NCI-H2081 treated with DMSO at 0.1 percent for 48 hours (cell line): ENCODE data around the gene IL4I1.

Source experiments
- DNase-seq: peaks from one replicate; lab custom pipeline; 2025; lab: John Stamatoyannopoulos, UW

The IL4I1 gene

DNA sequence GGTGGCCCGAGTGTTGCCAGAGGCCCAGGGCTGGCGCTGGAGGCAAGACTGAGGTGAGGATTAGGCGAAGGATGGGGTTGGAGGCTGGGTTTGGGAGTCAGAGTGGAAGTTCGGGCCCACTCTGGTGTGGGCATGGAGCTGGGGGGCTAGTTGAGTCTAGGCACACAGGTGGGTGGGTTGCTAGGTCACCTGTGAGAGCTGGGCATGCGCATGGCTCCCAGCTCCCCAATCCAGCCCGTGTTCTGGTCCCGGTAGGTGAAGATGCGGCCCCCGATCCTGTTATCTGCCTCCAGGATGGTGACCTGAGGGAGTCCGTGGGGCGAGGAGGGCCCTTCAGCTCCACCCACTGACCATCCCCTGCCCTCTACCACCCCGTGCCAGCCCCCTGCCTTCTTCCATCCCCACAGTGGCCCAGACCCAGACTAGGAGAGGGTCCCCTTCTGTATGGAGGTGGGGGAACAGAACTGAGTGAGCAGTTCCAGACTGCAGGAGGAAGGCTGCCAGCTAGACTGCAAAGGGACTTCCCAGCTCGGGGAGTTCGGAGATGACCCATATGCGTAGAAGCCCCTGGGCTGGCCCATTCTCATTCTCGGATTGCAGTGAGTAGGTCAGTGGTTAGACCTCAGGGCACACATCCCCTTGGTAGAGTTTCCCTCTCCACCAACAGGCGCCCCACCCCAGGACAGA is 1.7 kb downstream of the IL4I1 start:
- no peak for DNase-seq

GRCh38 chr19:49894011-49894664 is 2.5 kb downstream of the IL4I1 start:
- DNase-seq = no peak

GRCh38 chr19:49892716-49893115 is 4.0 kb downstream of the IL4I1 start:
- no peak for DNase-seq

- no peak for DNase-seq
Observed at GRCh38 chr19:49891393-49891792, 5.3 kb downstream of the IL4I1 start.

- no peak for DNase-seq
Observed at GRCh38 chr19:49890349-49891311, 6.1 kb downstream of the IL4I1 start.

DNA sequence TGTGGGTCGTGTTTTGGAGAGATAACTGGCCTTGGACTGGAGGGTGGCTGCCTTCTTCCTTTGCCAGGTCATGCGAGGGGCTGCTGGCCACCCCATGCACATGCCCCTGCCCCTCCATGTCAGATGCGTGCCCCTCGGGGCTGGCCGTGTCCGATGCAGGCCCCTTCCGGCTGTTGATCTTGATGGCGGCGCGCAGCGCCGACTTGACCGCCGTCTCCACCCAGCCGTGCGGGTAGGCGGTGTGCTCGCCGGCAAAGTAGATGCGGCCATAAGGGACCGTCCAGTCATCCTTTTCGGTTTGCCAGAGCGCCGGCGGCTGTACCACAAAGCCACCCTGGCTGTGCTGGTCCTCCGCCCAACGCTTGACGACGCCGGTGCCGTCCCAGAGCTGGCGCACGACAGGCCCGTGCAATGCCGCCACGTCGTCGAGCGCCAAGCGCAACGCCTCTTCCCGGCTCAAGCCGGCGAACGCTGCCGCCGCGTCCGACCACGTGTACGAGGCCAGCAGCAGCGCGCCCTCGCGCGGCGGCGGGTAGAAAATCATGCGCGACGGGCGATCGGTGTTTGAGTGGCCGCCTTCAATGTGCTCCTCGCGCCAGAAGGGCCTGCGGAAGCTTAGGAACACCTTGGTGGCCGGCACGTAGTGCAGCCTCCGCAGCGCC is 6.9 kb downstream of the IL4I1 start:
- no peak for DNase-seq

DNA sequence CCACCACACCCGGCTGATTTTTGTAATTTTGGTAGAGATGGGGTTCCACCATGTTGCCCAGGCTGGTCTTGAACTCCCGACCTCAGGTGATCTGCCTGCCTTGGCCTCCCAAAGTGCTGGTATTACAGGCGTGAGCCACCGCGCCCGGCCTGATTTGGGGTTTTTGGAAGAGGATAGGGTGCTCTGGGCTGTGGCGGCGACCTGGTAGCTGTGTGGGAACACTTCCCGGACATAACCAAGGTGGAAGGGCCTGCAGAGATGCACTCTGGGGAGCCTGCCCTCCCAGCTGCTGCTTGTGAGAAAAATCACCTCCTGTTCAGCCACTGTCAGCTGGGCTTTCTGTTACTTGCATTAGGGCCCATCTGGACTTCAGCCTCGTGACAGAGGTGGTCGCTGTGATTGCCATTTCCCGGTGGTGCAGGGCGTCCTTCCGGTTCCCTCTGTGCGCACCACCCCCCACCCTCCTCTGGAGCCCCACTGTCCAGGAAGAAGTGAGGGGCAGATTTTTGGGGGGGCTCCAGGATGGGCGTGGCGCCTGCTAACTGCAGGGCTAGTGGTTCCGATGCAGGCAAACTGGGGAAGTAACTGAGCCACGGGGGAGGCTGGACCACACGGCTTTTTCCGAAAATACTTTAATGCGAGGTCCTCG is 7.5 kb downstream of the IL4I1 start:
- no peak for DNase-seq

DNA sequence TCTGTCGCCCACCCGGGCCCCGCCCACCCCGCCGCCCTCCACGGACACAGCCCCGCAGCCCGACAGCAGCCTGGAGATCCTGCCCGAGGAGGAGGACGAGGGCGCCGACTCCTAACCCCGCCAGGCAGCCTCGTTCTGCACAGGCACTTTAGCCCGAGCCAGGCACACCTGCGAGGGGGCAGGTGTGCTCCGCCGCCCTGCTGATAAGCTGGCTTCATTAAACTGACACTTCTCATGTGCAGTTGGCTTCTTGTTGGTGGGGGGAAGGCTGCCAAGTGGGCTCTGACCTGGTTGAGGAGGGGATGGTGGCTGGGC is 8.2 kb downstream of the IL4I1 start:
- no peak for DNase-seq

DNA sequence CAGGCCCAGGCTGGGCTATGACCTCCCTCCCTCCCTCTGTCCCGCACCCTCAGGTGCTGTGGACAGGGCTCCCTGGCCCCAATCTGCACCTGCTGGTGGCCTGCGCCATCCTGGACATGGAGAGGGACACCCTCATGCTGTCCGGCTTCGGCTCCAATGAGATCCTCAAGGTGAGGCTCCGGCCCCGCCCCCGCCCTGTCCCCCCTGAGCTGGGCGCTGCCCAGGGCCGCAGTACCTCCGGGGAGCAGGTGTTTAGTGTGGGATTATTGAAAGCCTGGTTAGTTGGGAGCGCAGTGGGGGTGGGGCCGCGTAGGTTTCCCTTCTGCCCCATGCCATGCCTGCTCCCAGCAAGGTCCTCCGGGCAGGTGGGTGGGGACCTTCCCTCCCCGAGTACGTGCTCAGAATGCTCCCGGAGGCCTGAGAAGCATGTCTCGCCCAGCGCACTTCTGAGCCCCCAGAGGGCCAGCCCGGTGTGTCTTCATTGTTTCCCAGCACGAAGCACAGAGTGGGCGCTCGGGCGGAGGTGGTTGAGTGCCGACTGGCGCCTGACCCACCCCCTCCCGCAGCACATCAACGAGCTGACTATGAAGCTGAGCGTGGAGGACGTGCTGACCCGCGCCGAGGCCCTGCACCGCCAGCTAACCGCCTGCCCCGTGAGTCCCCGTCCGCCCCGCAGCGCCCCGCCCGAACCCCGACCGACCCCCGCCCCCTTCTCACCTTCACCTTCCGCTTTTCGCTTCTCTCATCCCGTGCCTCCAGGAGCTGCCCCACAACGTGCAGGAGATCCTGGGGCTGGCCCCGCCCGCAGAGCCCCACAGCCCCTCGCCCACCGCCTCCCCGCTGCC is 8.8 kb downstream of the IL4I1 start:
- no peak for DNase-seq

GRCh38 chr19:49887037-49887664 is 9.5 kb downstream of the IL4I1 start:
- no peak for DNase-seq

- no peak for DNase-seq
Observed at GRCh38 chr19:49884760-49885159, 11.9 kb downstream of the IL4I1 start.

GRCh38 chr19:49884109-49884508 is 12.6 kb downstream of the IL4I1 start:
- DNase-seq = no peak

DNA sequence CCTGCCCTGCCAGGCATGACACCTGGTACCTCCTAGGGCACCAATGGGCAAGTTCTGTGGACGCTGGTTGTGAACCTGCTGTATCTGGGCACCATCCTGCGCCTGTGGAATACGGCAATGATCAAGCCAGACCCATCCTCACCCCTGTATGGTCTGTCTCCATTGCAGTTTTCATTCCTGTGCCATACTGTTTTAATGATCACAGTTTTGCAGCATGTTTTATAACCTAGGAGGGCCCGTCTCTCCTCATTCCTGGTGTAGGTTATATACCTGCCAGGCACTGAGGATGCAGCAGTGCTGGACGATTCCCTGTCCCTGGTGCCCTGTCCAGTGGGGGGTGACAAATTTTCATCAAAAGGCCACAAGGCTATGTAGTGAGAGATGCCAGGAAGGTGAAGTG is 13.6 kb downstream of the IL4I1 start:
- no peak for DNase-seq

DNA sequence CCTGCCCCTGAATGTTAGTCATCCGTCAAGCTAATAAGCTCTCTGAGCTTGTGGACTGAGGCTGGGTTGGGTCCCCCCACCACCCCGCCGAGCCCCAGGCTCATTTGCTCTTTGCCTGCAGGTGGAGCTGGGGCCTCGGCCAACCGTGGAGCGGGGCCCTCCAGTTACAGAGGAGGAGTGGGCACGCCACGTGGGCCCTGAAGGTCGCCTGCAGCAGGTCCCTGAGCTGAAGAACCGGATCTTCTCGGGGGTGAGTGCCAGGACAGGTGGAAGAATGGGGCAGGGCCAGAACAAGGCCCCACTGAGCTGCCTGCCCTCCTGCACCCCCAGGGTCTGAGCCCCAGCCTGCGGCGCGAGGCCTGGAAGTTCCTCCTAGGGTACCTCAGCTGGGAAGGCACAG is 14.0 kb downstream of the IL4I1 start:
- no peak for DNase-seq

DNA sequence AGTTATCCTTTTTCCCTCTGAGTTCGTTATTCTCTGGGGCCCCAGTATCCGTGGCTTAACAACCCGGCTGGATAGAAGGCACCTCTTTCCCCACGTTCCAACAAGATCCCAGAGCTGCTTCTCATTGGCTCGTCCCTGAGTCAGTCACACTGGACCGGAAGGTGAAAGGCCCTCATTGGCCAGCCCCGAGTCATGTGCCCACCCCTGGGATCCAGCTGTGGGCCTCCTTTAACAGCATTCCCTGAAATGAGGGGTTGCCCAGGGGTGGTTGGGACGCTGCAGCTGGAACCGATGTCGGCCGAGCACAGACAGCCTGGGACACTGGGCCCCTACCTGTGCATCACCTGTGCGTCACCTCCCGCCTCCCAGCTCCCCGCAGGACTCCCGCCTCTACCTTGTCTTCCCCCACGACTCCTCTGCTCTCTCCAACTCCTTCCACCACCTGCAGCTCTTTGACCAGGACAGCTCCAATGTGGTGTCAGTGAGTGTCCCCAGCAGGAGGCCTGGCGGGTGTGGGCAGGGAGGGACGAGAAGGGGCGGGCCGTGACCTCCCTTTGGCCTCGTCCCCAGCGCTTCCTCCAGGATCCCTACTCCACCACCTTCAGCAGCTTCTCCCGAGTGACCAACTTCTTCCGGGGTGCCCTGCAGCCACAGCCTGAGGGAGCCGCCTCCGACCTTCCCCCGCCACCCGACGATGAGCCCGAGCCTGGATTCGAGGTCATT is 14.9 kb downstream of the IL4I1 start:
- no peak for DNase-seq

- no peak for DNase-seq
Observed at GRCh38 chr19:49881186-49881585, 15.5 kb downstream of the IL4I1 start.

- DNase-seq = no peak
Observed at GRCh38 chr19:49880162-49880869, 16.4 kb downstream of the IL4I1 start.

GRCh38 chr19:49879243-49879963 is 17.3 kb downstream of the IL4I1 start:
- DNase-seq = no peak

DNA sequence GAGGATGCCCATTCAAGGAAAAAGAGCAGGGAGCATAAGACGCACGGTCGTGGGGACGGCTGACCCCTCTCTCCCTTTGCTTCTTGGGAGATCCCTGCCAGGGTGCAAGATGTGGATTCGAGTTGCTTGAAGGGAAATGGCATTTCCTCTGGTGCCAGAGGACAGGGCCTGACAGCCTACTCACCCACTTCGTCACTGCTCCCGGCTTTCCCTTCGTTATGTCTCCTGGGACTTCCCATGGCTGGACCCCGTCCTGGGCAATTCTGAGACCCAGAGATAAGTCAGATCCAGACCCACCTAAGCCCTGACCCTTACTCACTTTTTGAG is 18.0 kb downstream of the IL4I1 start:
- DNase-seq = no peak
